HG03196 (cell line): ENCODE measurements around the gene SNX25.
"Not testable (repeated sequence)": the region's sequence is repeated elsewhere in the genome, so short reads cannot be mapped to it uniquely, and the experiment has no call there.

Experiments used
- ATAC-seq: cut with Tn5 transposase; IDR thresholded peaks from one replicate; pipeline ENCODE4 v1.9.1; 2021; ENCODE audit not compliant: unreplicated experiment

The SNX25 gene

DNA sequence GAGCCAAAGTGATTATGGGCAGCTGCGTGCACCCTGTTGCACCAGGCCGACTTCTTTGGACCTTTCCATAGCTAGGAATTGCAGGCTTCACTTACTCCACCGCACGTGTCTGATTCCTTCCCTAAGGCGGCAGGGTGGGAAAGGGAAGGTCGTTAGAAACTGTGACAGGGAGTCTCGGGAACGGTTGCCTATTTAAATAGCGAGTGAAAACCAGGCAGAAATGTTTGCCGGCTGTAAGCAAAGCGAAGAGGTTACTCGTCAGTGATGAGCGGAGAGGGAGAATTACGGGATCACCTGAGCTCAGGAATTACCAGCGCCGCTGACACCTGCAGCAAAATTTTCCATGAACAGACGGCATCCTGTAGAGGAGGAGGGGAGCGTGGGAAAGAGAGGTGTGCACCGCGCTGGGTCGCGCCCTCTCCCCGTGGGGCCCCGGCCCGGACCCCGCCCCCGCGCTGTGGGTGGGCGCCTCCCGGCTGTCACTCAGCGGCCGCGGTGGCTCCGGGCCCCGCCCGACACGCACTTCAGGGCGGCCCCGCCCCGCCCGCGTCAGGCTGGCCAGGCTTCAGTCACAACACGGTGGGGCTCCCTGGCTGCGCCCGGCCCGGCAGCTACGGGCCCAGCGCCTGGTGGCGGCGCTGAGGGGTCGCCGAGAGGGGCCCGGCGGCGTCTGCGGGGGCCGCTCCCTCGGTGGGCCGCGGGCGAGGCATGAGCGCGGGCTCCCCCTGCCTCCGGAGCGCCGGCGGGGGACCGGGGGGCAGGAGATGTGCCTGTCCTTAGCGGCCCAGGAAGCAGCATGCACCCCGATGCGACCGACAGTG is at the start of gene SNX25:
Gene SNX25 (plus strand): TSS at position 568 of the 821 bp plus-strand sequence. CDS start 229 bp downstream, at position 797.
- peak; percentile 76 for ATAC-seq

DNA sequence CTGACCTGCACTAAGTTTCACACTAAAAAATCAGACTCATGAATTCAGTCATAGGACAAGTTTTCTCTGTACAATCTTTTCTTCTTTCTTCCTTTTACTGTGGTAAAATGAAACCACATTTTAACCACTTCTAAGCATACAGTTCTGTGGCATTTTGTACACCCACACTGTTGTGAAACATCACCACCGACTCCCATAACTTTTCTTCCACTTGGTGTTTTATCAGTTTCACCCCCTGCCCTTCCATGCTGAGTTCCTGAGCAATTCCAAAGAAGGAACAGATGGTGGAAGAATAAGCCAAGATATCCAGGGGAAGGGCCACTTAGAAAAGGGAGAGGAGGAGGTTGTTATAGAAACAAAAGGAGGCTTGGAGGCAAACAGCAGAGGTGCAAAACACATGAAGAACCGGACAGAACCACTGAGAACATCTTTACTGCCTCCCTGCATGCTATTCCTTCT is 43.8 kb upstream of the SNX25 start:
- ATAC-seq, result peak; percentile 90

DNA sequence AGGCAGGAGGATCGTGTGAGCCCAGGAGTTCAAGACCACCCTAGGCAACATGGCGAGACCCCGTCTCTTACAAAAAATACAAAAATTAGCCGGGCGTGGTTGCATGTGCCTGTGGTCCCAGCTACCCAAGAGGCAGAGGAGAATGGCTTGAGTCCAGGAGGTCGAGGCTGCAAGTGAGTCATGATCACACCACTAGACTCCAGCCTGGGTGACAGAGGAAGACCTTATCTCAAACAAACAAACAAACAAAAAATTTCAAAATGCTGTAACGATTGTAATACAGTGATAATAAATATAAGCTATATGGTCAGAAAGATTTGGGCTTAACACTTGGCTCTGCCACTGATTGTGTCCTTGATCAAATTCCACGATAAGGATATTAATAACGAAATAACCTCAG is 42.2 kb upstream of the SNX25 start:
- no peak for ATAC-seq

DNA sequence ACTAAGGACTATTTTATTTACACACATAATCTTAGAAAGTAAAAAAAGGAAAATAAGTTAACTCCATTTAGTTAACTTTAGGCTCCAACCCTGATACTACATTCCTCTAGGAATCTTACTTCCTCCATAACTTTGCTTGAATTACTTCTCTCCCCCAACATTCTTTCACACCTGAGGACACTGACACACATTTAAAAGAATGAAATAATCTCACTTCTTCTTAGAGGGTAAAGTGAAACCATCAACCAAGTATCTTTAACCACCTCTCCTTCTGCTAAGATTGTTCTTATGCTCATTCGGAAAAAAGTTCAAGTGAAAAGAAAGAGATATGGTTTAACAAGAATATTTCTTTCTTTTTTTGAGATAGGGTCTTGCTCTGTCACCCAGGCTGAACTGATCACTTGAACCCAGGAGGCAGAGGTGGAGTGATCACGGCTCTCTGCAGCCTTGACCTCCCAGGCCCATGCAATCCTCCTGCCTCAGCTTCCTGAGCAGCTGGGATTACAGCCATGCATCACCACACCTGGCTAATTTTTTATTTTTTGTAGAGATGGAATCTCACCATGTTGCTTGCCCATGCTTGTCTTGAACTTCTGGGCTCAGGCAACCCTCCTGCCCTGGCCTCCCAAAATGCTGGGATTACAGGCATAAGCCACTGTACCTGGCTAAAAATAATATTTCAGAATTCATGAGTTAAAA is 37.9 kb upstream of the SNX25 start:
- peak; percentile 77 for ATAC-seq

DNA sequence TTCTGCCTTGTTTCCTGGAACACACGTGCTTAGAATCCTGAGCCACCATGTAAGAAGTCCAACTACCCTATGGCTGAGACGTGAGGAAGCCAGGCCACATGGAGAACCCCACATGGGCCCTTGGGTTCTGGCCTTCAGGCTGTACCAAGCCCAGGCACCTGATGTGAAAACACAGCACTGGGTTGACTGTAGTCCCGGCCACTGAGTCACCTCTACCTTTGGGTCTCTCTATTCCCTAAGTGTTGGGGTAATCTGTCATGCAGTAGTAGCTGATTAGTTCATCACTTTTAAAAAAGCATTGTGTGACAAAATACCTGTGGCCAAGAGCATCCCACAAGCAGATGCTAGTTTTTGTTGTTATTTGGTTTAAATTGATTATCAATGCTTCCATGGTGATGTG is 29.9 kb upstream of the SNX25 start:
- no peak for ATAC-seq

DNA sequence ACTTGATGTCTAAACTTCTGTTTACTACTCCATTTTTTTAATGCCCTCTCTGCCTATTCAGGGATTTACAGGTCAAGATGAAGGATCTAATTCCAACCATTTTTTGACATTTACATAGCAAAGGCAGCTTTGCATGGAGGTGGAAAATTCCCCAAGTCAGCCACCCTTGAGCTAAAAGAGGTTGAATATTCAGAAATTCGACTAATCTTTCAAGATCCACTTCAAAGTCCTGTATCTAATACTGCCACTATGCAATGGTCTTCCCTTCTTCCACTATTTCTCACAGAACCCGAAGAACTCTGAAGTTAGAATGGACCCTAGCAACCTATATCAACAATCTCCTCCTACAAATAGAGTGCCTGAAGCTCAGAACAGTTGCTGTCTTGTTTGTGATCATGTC is 27.2 kb upstream of the SNX25 start:
- ATAC-seq, result no peak

DNA sequence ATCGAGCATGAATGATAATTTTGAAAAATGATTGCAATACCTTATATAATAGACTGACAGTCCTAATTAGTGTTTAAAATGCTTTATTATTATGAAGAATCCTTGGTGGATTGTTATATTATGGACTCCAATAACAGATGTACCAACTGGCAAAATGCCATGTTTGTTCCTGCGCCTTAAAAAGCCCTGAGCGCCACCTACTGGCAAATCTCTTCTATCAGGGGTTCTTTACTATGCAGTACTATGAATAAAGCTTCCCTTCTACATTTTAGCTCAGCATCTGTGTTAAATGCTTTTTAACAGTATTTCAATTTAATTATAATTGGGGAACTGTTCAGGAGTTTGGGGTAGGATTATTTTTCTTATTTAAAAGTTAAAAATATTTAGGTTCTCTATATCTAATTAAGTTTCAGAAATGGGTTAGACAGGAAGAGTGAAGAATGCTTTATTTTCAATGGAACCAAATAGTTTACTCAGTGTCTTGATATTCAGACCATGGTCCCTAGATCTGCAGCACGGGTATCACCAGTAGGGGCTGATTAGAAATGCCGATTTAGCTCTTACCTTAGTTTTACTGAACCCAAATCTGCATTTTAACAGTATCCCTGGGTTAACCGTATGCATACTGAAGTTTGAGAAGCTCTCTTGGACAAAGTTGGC is 25.6 kb upstream of the SNX25 start:
- ATAC-seq, result peak; percentile 64

DNA sequence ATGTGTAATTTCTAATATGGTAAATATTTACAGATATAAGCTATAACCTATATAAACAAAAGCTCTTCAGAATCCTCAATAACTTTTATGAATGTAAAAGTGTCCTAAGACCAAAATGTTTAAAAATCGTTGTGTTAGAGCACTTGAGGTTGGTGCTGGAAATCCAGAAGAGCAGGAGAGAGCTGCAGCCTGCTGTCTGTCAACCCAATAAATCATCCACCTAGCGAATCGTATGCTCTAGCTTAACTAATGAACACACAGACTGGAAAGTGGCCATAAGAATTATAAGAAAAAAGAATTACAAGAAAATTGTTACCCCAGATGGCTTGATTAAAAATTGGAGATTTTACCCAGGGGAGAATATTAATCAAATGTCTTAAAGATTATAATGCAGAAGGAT is 22.6 kb upstream of the SNX25 start:
- no peak for ATAC-seq

DNA sequence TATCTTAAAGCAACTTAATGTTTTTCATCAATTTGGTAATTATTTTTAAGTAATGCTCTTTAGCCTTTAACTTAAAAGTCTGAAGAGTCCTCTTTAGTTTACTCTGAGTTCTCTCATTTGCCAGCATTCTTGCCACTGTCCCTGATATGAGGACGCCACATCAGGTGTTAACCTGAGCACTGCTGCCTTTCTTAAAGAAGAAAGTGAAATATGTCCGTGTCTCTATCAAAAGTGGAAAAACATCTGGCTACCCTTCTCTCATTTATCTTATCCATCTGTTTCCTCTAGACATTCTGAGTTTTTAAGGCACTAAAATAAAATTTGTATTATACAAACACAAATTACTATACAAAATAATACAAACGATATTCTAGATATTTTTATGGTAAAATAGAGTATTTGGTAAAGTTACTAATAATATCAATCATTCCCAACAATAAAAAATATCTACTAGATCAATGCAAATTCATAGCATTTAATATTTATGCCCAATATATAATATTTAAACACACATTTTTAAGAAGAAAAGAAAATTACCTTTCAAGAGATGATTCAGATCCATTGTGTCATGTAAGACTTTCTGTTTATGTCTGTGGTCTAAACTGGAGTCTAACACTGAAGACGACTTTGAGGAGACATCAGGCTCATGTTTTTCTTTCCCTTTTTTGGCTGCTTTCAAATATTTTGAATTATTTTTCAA is 19.6 kb upstream of the SNX25 start:
- ATAC-seq, result no peak

DNA sequence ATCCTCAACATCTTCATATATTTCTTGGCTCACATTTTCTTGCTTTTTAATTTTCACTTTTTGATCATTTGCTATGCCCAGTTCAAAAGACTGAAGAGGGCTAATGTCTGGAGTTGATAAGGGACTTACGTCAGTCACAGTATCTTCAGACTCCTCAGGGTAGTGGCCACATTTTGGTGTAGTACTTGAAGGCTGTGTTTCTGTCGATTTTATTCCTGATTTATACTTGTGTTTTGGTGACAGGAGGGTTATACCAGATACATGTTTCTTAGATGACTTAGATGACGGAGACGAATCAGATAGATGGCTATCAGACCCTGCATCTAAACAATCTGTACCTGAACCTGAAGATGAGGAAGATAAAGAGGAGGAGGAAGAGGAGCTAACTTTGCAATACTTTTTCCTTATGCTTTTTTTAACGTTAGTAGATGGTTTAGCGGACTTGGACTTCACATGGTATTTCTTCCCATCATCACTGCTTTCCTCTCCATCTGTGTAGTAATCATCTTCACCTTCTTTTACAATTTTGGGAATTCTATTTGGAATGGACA is 19.0 kb upstream of the SNX25 start:
- no peak for ATAC-seq

DNA sequence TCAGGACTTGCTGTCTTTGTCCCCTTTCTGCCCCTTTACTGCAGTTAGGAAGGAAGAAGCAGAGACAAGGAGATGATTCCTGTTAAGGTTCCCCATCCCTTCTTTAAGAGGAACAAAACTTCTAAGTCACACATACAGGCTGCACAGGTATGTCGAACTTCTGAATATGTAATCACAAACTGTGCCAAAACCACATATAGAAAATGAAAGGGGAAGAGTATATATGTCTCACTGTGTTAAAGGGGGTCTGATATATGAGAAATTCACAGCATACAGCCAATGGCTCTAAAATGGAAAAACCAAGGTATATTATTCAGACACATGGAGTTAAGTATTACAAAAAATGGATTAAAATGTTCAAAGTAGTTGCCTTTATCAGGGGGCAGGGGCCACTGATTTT is 17.3 kb upstream of the SNX25 start:
- ATAC-seq, result peak; percentile 80

DNA sequence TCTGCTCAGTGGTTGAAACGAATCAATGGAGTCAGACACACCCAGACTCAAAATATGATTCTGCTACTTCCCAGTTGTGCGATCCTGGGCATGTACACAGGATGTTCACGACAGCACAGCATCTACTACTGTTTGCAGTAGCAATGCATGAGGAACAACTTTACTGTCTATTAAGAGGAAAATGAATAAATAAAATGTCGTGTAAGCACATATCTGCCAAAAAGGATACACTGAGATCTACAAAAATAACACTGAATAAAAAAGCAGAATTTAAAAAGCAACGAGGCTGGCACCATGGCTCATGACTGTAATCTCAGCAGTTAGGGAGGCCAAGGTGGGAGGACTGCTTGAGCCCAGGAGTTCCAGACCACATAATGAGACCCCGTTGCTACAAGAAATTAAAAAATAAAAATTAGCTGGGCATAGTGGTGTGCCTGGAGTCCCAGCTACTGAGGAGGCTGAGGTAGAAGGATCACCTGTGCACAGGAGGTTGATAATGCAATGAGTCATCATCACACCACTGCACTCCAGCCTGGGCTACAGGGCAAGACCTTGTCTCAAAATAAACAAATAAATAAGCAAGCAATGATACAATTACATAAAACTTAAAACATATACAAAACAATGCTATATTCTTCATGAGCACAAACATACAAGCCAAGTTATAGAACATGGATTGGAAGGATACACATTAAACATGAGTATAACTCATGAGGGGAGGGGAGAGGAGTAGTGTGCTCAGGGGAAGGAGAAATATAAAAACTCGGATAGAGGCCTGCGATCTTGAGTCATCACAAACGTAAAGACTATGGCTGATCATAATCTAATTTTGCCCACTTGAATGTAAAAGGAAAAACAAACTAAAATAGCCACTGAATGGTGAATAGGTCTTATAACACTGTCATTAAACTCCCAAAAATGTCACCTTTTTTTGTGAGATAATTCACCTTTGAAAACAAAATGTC is 14.2 kb upstream of the SNX25 start:
- no peak for ATAC-seq

DNA sequence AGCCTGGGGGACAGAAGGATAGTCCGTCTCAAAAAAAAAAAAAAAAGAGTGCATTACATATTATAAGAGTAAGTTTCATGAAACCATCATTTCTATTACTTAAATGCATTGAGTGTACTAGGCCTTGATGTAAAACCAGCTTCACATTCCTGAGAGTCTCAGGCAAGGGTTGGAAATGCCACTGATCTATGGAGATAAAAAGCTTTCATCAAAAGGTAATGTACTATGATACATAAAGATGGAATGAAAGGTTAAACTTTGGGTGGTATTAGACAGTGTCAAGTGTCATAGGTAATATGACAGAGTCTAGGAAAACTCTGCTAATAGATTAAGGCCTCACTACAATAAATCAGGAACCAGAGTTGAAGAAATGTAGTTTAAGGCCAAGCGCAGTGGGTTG is 13.0 kb upstream of the SNX25 start:
- no peak for ATAC-seq

DNA sequence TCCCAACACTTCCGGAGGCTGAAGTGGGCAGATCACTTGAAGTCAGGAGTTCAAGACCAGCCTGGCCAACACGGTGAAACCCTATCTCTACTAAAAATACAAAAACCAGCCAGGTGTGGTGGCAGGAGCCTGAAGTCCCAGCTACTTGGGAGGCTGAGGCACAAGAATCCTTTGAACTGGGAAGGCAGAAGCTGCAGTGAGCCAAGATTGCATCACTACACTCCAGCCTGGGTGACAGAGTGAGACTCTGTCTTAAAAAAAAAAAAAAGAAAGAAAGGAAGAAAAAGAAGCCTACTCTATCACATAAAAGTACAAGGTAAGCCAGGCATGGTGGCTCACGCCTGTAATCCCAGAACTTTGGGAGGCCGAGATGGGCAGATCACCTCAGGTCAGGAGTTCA is 11.2 kb upstream of the SNX25 start:
- not testable (repeated sequence) for ATAC-seq

DNA sequence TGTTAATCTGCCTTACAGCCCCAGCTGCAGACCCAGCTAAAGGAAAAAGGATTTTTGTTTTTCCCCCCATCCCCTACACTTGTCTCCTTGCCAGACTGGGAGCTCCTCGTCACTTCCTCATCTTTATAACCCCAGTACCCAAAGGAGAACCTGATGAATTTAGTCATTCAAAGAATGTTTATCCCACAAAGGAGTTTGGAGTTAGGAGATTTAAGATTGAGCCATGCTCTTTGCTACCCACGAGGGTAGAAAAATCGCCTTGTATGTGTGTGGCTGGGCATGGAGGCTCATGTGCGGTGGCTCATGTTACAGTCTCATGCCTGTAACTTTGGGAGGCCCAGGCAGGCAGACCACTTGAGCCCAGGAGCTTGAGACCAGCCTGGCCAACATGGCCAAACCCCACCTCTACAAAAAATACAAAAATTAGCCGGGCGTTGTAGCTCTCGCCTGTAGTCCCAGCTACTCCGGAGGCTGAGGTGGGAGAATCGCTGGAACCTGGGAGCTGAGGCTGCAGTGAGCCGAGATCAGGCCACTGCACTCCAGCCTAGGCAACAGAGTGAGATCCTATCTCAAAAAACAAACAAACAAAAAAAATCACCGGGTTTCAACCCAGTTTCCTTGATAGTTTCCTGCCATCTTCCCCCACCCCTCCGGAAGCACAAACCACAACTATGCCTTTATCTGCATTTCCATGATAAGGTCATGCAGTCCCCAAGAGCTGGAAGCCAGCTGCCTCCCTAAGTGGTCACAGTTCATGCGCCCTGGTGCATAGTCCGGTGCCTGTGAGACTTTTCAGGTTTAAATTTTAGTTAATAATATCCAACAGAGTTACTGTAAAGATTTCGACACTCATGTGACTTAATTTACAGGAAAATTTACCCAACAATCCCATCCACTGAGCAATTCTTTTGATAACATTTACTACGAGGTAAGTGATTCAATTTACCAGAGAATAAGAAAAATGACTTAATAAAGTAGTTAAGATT is 7.1 kb upstream of the SNX25 start:
- no peak for ATAC-seq

DNA sequence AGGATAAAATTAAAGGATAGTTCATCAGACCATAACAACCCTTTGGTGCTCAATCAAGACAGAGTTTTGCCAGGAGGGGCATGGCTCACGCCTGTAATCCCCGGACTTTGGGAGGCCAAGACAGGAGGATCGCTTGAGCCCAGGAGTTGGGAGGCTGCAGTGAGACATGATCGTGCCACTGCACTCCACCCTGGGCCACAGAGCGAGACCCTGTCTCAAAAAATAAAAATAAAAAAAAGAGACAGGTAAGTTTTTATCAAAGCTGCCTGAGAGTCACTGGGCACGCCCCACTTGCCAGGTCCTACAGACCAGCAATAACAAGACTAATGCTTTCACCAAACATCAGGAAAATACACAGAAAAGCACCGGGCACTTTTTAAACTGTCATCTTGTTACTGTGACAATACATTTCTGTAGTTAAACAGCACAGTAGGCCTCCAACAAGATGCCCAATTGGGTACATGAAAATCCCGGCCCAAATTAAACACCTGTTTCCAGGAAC is 6.4 kb upstream of the SNX25 start:
- ATAC-seq, result peak; percentile 1

DNA sequence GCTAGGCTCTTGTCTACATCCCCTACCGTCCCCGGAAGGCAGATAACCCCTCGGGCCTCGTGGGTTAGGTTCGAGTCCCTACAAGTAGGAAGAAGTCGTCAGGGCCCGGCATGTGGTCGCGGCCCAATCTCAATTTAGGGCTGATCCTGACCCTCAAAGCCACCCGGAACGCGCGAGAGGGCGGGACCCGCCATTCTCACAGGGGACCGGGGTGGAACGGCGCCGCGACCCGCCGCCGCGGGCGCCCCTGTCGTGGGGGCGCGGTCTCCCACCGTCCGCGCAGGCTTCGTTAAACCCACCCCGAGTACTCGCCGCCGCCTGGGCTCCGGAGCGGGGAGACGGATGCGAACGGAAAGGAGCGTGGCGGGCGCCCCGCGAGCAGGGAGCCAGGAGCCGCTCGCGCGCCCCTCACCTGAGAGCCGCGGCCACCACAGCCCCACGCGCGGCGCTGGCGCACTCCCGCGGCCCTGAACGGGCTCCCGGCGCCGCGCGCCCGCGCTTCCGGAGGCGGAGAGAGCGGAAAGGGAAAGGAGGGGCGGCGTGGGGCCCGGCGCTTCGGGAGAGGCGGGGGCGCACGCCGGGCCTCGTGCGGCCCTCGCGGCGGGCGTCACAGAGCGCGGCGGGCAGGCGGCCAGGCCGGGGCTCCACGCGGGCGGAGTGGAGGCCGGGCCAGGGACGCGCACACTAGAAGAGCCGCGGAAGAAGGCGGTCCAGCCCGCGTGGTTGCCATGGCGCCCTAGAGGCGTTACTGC is 5.7 kb upstream of the SNX25 start, which contains the start of gene CFAP97:
Gene CFAP97 (minus strand): TSS at position 515 of the 752 bp plus-strand sequence. CDS start 12,804 bp downstream, outside the sequence.
- ATAC-seq, result peak; percentile 77
